H1 (cell line): ENCODE measurements around the gene LGALSL. TPM values are rescaled to one million over a fixed set of nuclear protein-coding genes. Genes with fewer than 3 reads are reported as not detected.

Experiments used
- CTCF ChIA-PET: fragments of 300-600 bp; sonication (Branson Sonifier 250); formaldehyde crosslinking; loops from one replicate; lab custom pipeline; 2021; ENCODE audit not compliant: partially characterized antibody; lab: Charles Lee
- POLR2A ChIA-PET: fragments of 300-600 bp; sonication (Branson Sonifier 250); formaldehyde crosslinking; loops from one replicate; lab custom pipeline; 2021; ENCODE audit warnings: inconsistent platforms; ENCODE audit not compliant: partially characterized antibody; lab: Charles Lee
- DNase-seq, 2 experiments: peaks; one replicate each; pipeline versions ENCODE4 v3.0.0 to v3.0.0-alpha.2; 2010 to 2022; ENCODE audit warnings: low spot score in 2 of 2, low read depth in 1 of 2, mixed read lengths in 1 of 2
- FAIRE-seq: peaks from 2 replicates; lab custom pipeline; 2011; peaks lifted over from hg19 to GRCh38; lab: Jason Lieb, UNC
- H2AFZ ChIP-seq: 2 replicates; pipeline ENCODE4 v1.8.1; 2012; ENCODE audit warnings: low read length, inconsistent platforms
- H2AK5ac ChIP-seq: 2 replicates; pipeline ENCODE4 v1.6.1; 2013; ENCODE audit warnings: low read depth, low read length
- H2BK120ac ChIP-seq: replicated peaks from 2 replicates; pipeline ENCODE3; 2013; ENCODE audit warnings: low read depth, low read length, inconsistent platforms
- H2BK12ac ChIP-seq: 2 replicates; pipeline ENCODE4 v1.6.1; 2013; ENCODE audit warnings: low read depth, low read length
- H2BK15ac ChIP-seq: 2 replicates; pipeline ENCODE4 v1.6.1; 2013; ENCODE audit warnings: low read length
- H2BK20ac ChIP-seq: 2 replicates; pipeline ENCODE4 v1.6.1; 2013; ENCODE audit warnings: low read length
- H2BK5ac ChIP-seq: 2 replicates; pipeline ENCODE4 v1.6.1; 2013; ENCODE audit warnings: low read depth, low read length
- H3K14ac ChIP-seq: 2 replicates; pipeline ENCODE4 v1.6.1; 2013; ENCODE audit warnings: inconsistent platforms; ENCODE audit not compliant: insufficient read length
- H3K18ac ChIP-seq: 2 replicates; pipeline ENCODE4 v1.6.1; 2013; ENCODE audit warnings: low read length; ENCODE audit errors: extremely low read depth
- H3K23ac ChIP-seq: 2 replicates; pipeline ENCODE4 v1.6.1; 2013; ENCODE audit warnings: inconsistent platforms; ENCODE audit not compliant: insufficient read length
- H3K23me2 ChIP-seq: 2 replicates; pipeline ENCODE4 v1.6.1; 2013; ENCODE audit warnings: low read depth, low read length
- H3K27ac ChIP-seq: 2 replicates; pipeline ENCODE4 v1.6.1; 2011; ENCODE audit warnings: low read depth, low read length, inconsistent platforms
- H3K27me3 ChIP-seq, 4 experiments: replicated peaks in 1 of 4; 1 replicate in 1 of 4; 2 replicates in 3 of 4; pipeline versions ENCODE4 v1.6.1 to v1.8.1; 2011 to 2013; ENCODE audit warnings: low read length in 3 of 4, mild to moderate bottlenecking in 3 of 4, inconsistent platforms in 2 of 4, mixed read lengths in 2 of 4, moderate library complexity in 1 of 4; ENCODE audit not compliant: control insufficient read depth in 3 of 4, insufficient read depth in 3 of 4; ENCODE audit errors: extremely low read depth in 1 of 4
- H3K36me3 ChIP-seq, 4 experiments: 2 replicates each; pipeline versions ENCODE4 v1.6.1 to v1.8.1; 2011 to 2013; ENCODE audit warnings: mild to moderate bottlenecking in 4 of 4, low read length in 3 of 4, moderate library complexity in 2 of 4, control low read depth in 1 of 4, inconsistent platforms in 1 of 4; ENCODE audit not compliant: insufficient read depth in 4 of 4, control insufficient read depth in 2 of 4
- H3K4ac ChIP-seq: replicated peaks from 2 replicates; pipeline ENCODE3; 2013; ENCODE audit warnings: low read length, low read depth, mixed read lengths, inconsistent platforms; ENCODE audit not compliant: insufficient read length
- H3K4me1 ChIP-seq, 4 experiments: replicated peaks in 1 of 4; 1 replicate in 1 of 4; 2 replicates in 3 of 4; pipeline versions ENCODE4 v1.6.1 to v1.8.1; 2011 to 2013; ENCODE audit warnings: low read length in 3 of 4, inconsistent platforms in 2 of 4, mixed read lengths in 1 of 4; ENCODE audit not compliant: insufficient read depth in 4 of 4, control insufficient read depth in 3 of 4
- H3K4me2 ChIP-seq, 2 experiments: 2 replicates each; pipeline versions ENCODE4 v1.6.1 to v1.8.1; 2011 to 2013; ENCODE audit warnings: low read depth in 2 of 2, low read length in 2 of 2, control low read depth in 1 of 2, inconsistent platforms in 1 of 2, mild to moderate bottlenecking in 1 of 2; ENCODE audit not compliant: insufficient read depth in 1 of 2
- H3K4me3 ChIP-seq, 4 experiments: fragments of 200-600, 300-600 bp in 1 of 4; sonication (generic), shearing (Covaris generic), sonication (Bioruptor Twin) in 1 of 4; 2 replicates each; pipeline versions ENCODE4 v1.5.1 to v1.8.1; 2011 to 2016; ENCODE audit warnings: low read length in 4 of 4, low read depth in 3 of 4, control low read depth in 2 of 4, inconsistent platforms in 2 of 4, mild to moderate bottlenecking in 2 of 4, mixed read lengths in 1 of 4, moderate library complexity in 1 of 4; ENCODE audit not compliant: insufficient read depth in 2 of 4; ENCODE audit errors: extremely low read depth in 1 of 4
- H3K56ac ChIP-seq: replicated peaks from 2 replicates; pipeline ENCODE3; 2013; ENCODE audit warnings: low read depth, mild to moderate bottlenecking, mixed read lengths, low read length, inconsistent platforms; ENCODE audit not compliant: insufficient read length
- H3K79me1 ChIP-seq: 2 replicates; pipeline ENCODE4 v1.6.1; 2013; ENCODE audit warnings: low read depth, low read length, control low read depth
- H3K79me2 ChIP-seq, 2 experiments: 2 replicates each; pipeline versions ENCODE4 v1.6.1 to v1.8.1; 2012 to 2013; ENCODE audit warnings: low read length in 2 of 2, mild to moderate bottlenecking in 2 of 2, inconsistent platforms in 1 of 2; ENCODE audit not compliant: insufficient read depth in 2 of 2, control insufficient read depth in 1 of 2
- H3K9ac ChIP-seq, 4 experiments: replicated peaks in 1 of 4; 1 replicate in 1 of 4; 2 replicates in 3 of 4; pipeline versions ENCODE4 v1.6.1 to v1.8.1; 2011 to 2013; ENCODE audit warnings: low read depth in 3 of 4, low read length in 3 of 4, control low read depth in 2 of 4, mild to moderate bottlenecking in 2 of 4, moderate library complexity in 2 of 4, inconsistent platforms in 1 of 4; ENCODE audit errors: extremely low read depth in 1 of 4
- H3K9me3 ChIP-seq, 2 experiments: 2 replicates each; pipeline versions ENCODE4 v1.6.1 to v1.8.1; 2012 to 2013; ENCODE audit warnings: mild to moderate bottlenecking in 2 of 2, moderate library complexity in 2 of 2, control low read depth in 1 of 2, inconsistent platforms in 1 of 2, low read depth in 1 of 2, low read length in 1 of 2, mixed read lengths in 1 of 2; ENCODE audit not compliant: insufficient read depth in 2 of 2
- H4K20me1 ChIP-seq, 2 experiments: replicated peaks in 1 of 2; 2 replicates each; pipeline versions ENCODE3 to v1.8.1; 2011 to 2013; ENCODE audit warnings: inconsistent platforms in 2 of 2, low read length in 2 of 2, mild to moderate bottlenecking in 1 of 2; ENCODE audit not compliant: insufficient read depth in 2 of 2, control insufficient read depth in 1 of 2
- H4K5ac ChIP-seq: 2 replicates; pipeline ENCODE4 v1.6.1; 2013; ENCODE audit warnings: low read length, low read depth, mixed read lengths, inconsistent platforms; ENCODE audit not compliant: insufficient read length
- H4K8ac ChIP-seq: 2 replicates; pipeline ENCODE4 v1.8.0; 2013; ENCODE audit warnings: mild to moderate bottlenecking, moderate library complexity, low read length, inconsistent platforms; ENCODE audit not compliant: insufficient read depth; ENCODE audit errors: extremely low read depth
- H4K91ac ChIP-seq: replicated peaks from 2 replicates; pipeline ENCODE3; 2013; ENCODE audit warnings: low read length, mixed read lengths, inconsistent platforms; ENCODE audit not compliant: insufficient read length
- BCL11A ChIP-seq, 2 experiments: IDR thresholded peaks; one replicate each; pipeline ENCODE4 v1.6.1; 2011; ENCODE audit warnings: low read depth in 2 of 2, low read length in 2 of 2, mild to moderate bottlenecking in 2 of 2
- CBX5 ChIP-seq: fragments of 300-800, 300-1000 bp; sonication (generic); IDR thresholded peaks from 2 replicates; pipeline ENCODE4 v1.7.1; 2016; ENCODE audit warnings: antibody characterized with exemption, low read length, low read depth
- GTF2F1 ChIP-seq: IDR thresholded peaks from 2 replicates; pipeline ENCODE4 v1.6.1; 2012; ENCODE audit warnings: low read depth, low read length, improper control_type of control experiment, borderline replicate concordance
- KDM1A ChIP-seq: fragments of 200-600, 300-600 bp; sonication (generic); IDR thresholded peaks from 2 replicates; pipeline ENCODE4 v1.7.1; 2016; ENCODE audit warnings: mild to moderate bottlenecking, low read length, borderline replicate concordance
- KDM4A ChIP-seq: IDR thresholded peaks from one replicate; pipeline ENCODE4 v1.7.1; 2012; ENCODE audit warnings: low read depth, mild to moderate bottlenecking, moderate library complexity, low read length, inconsistent platforms; ENCODE audit not compliant: severe bottlenecking
- MAFK ChIP-seq: IDR thresholded peaks from 2 replicates; pipeline ENCODE4 v1.6.1; 2012; ENCODE audit warnings: low read depth, mild to moderate bottlenecking, improper control_type of control experiment, low read length
- SRF ChIP-seq: IDR thresholded peaks from 2 replicates; pipeline ENCODE4 v1.6.1; 2011; ENCODE audit warnings: mild to moderate bottlenecking, low read depth, low read length, moderate library complexity
- SUZ12 ChIP-seq: fragments of 200-600 bp; sonication (generic); IDR thresholded peaks from 2 replicates; pipeline ENCODE4 v1.6.1; 2012; ENCODE audit warnings: mild to moderate bottlenecking, inconsistent platforms, low read length, moderate library complexity, mixed read lengths
- TBP ChIP-seq: IDR thresholded peaks from 2 replicates; pipeline ENCODE4 v1.6.1; 2011; ENCODE audit warnings: low read depth, low read length, improper control_type of control experiment
- WGBS, 2 experiments: shearing (Covaris generic) in 1 of 2; methylation state at CpG; one replicate each; pipeline versions ENCODE4 v1.1.6 to v1.1.7; 2013 to 2015; ENCODE audit warnings: low lambda C conversion rate in 2 of 2, mixed read lengths in 2 of 2, inconsistent platforms in 1 of 2, low coverage in 1 of 2, missing lambda C conversion rate in 1 of 2; ENCODE audit not compliant: insufficient replicate concordance in 2 of 2, insufficient coverage in 1 of 2, insufficient read length in 1 of 2; ENCODE audit errors: extremely low coverage in 1 of 2, missing lambda C conversion rate in 1 of 2; 5-methylcytosine and 5-hydroxymethylcytosine counted together
- polyA plus RNA-seq, 7 experiments: library from polyadenylated mRNA; depleted of rRNA in 3 of 7; stranded (reverse) in 5 of 7; unstranded in 2 of 7; fragments of >200 nt in 5 of 7; fragments of 200-250 nt in 2 of 7; gene quantifications; 1 replicate in 5 of 7; 2 replicates in 1 of 7; 4 replicates in 1 of 7; pipeline versions ENCODE4 v1.2.1 to v1.2.3, GENCODE V29; 2011 to 2013; ENCODE audit warnings: missing spikeins in 2 of 7, mixed read lengths in 2 of 7
- total RNA-seq: library from RNA; stranded (reverse); fragmentation: NEBNext Ultra II Directional; extraction: Animal tissue kit (Norgen Biotek cat#: 25700); gene quantifications from 2 replicates; pipeline ENCODE4 v1.2.1, GENCODE V29; 2021

The LGALSL gene
- total and polyA plus RNA-seq, 2 of the 8 experiments (the other 6 are each of a cell fraction or from before 2014, with no cell fraction given): 13.6 to 32.3 TPM

- Histone ChIP-seq H3K4me1 (peaks cover 0 to 3% (median 0%) of the 10 kb centered on the region in 4 experiments; a peak in 1 of 7 replicates), H3K9ac (no peak overlapping the region), H2BK5ac (no peak overlapping the region), H3K27ac (0 out of 2 replicates have a peak overlapping the region, but pooled peaks have one; percentile 7), H2AK5ac (no peak overlapping the region), H4K20me1 (no peaks in the 10 kb centered on the region)
- WGBS, 2 experiments: 62% methylated on average over 3 of the region's 3 CpGs; no CpG with 5 or more reads in 1 of the 2 experiments
- no peak for TF ChIP-seq GTF2F1
- no peak for TF ChIP-seq MAFK
- TF ChIP-seq CBX5: no peak
- no peak for TF ChIP-seq SRF
- no peak for TF ChIP-seq BCL11A (IDR thresholded peaks at IDR 0.05; ENCODE audit: low read depth in 2 of 2, low read length in 2 of 2)
- no peak for TF ChIP-seq KDM1A
- TF ChIP-seq KDM4A: no peak
- TF ChIP-seq SUZ12: no peak
- TF ChIP-seq TBP: no peak
- TF ChIP-seq, all 59 proteins: peak for 0
- H4K8ac ChIP-seq: no peak overlapping the region
- DNase-seq (no peak), FAIRE-seq (no peak)
- H3K4ac ChIP-seq: no peak overlapping the region
- H4K5ac ChIP-seq: no peak overlapping the region
- H3K56ac ChIP-seq: no peak overlapping the region
- H3K23ac ChIP-seq: no peak overlapping the region
- ChIA-PET CTCF (interaction anchor here (1.0 to 2.4 kb wide), 4 partner anchors 8 to 63 kb away, joined by 4 to 11 read pairs (median 4); no protein-coding TSS in a partner anchor), POLR2A (no interaction called here)
- no peak overlapping the region for H4K91ac ChIP-seq
- peaks cover 5 to 37% (median 18%) of the 10 kb centered on the region in 4 experiments; a peak in 6 of 8 replicates for H3K36me3 ChIP-seq
- no peaks in the 10 kb centered on the region for H3K23me2 ChIP-seq
- H2BK120ac ChIP-seq: no peak overlapping the region
- no peak overlapping the region for H2BK20ac ChIP-seq
- H3K4me3 ChIP-seq: no peak overlapping the region
- no peak overlapping the region for H2BK12ac ChIP-seq
- no peak overlapping the region for H2AFZ ChIP-seq
- no peak overlapping the region for H3K14ac ChIP-seq
- no peaks in the 10 kb centered on the region for H3K9me3 ChIP-seq
- H2BK15ac ChIP-seq: no peak overlapping the region
- H3K4me2 ChIP-seq: no peak overlapping the region
- no peaks in the 10 kb centered on the region for H3K27me3 ChIP-seq
- no peak overlapping the region for H3K18ac ChIP-seq
- H3K79me1 ChIP-seq: no peaks in the 10 kb centered on the region
- H3K79me2 ChIP-seq: no peaks in the 10 kb centered on the region
Measured at GRCh38 chr2:64460330-64460729, 6.4 kb downstream of the LGALSL start.
